ENCODE results near the gene PGA5. TPM values are rescaled to one million over a fixed set of nuclear protein-coding genes. Genes with fewer than 3 reads are reported as not detected.
A peak's percentile ranks its signal among the peaks of the same experiment; 100 is the strongest.

The PGA5 gene
- total RNA-seq, 1 experiment from 2014 or later, result 0.33 TPM

DNA sequence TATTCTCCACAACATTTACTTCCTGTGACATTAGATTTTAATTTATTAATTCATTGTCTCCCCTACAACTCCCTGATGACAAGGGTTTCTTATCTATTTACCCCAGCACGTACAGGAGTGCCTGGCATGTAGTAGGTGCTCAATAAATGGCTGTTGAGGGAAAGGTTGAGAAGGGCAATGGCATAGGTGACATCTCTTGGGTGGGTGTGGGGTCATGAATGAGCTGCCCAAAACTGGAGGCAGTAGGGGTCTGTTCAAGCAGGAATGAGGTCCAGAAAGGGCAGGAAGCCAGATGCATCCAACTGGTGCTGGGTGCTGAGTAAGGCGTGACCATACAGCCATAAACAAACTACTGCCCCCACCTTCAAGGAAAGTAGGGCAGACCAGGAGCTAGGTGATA, 51.4 kb downstream of the PGA5 start:
- DNase-seq, result no peak
- H3K4me3 Mint-ChIP-seq, result peak overlapping the region in 1 of 2 experiments; percentile 5; a peak in 1 of 5 replicates
- H3K4me1 Mint-ChIP-seq, result peaks cover 11 to 18% of the 10 kb centered on the region in 2 experiments
- Histone ChIP-seq H2AFZ (ENCODE audit: low read length) (no peak overlapping the region), H3K27me3 (ENCODE audit: insufficient read depth, low read length) (peaks cover 3% of the 10 kb centered on the region; the same call in 1 of the 2 replicates), H3K56ac (ENCODE audit: insufficient read length, low read depth, low read length) (no peak overlapping the region), H3T11ph (ENCODE audit: low read length) (no peak overlapping the region), H2BK5ac (ENCODE audit: insufficient read length, low read length) (no peak overlapping the region), H3K79me2 (ENCODE audit: insufficient read depth, low read length) (no peaks in the 10 kb centered on the region), H3K27ac (ENCODE audit: insufficient read length, low read depth, low read length) (no peak overlapping the region), H2BK120ac (ENCODE audit: low read depth, low read length, poor library complexity, severe bottlenecking) (no peak overlapping the region), H2AK5ac (ENCODE audit: insufficient read length, low read length) (no peak overlapping the region), H3K79me1 (ENCODE audit: insufficient read depth, low read depth, low read length, poor library complexity, severe bottlenecking) (no peaks in the 10 kb centered on the region), H3K4me2 (ENCODE audit: insufficient read depth, insufficient read length, low read length) (no peak overlapping the region), H4K91ac (ENCODE audit: insufficient read length, low read depth, low read length) (no peak overlapping the region), H3K4me1 (ENCODE audit: insufficient read depth, low read length) (no peaks in the 10 kb centered on the region), H3K23ac (ENCODE audit: insufficient read length, low read depth, low read length) (no peak overlapping the region), H3K9me3 (ENCODE audit: control insufficient read depth, low read depth, low read length) (no peaks in the 10 kb centered on the region), H3K9ac (ENCODE audit: extremely low read depth, insufficient read length, low read length) (no peak overlapping the region), H2BK12ac (ENCODE audit: insufficient read length, low read depth, low read length) (no peak overlapping the region), H3K14ac (ENCODE audit: insufficient read depth, low read length) (no peak overlapping the region), H3K18ac (ENCODE audit: insufficient read length, low read depth, low read length) (no peak overlapping the region), H4K20me1 (ENCODE audit: control insufficient read depth, insufficient read depth, insufficient read length) (no peaks in the 10 kb centered on the region), H3K23me2 (ENCODE audit: insufficient read length, low read depth, low read length, poor library complexity, severe bottlenecking) (peaks cover 14% of the 10 kb centered on the region), H4K5ac (ENCODE audit: insufficient read length, low read depth, low read length) (no peak overlapping the region), H2BK15ac (ENCODE audit: low read depth, low read length) (no peak overlapping the region), H4K8ac (replicated peaks; ENCODE audit: insufficient read length, low read depth, low read length) (no peak overlapping the region), H2BK20ac (ENCODE audit: low read depth, low read length, poor library complexity, severe bottlenecking) (no peak overlapping the region), H3K4ac (ENCODE audit: low read depth, low read length) (no peak overlapping the region)
- no peaks in the 10 kb centered on the region; a peak in 1 of 5 replicates for H3K9me3 Mint-ChIP-seq
- no CpG with 5 or more reads among the region's 2 CpGs for WGBS (ENCODE audit: extremely low coverage, insufficient read length, low lambda C conversion rate)
- H3K36me3 Mint-ChIP-seq (ENCODE audit: insufficient read depth in 1 of 3, low read depth in 3 of 3), result peaks cover 2 to 24% (median 6%) of the 10 kb centered on the region in 3 experiments; a peak in 6 of 7 replicates
- TF ChIP-seq, protein P1, sequence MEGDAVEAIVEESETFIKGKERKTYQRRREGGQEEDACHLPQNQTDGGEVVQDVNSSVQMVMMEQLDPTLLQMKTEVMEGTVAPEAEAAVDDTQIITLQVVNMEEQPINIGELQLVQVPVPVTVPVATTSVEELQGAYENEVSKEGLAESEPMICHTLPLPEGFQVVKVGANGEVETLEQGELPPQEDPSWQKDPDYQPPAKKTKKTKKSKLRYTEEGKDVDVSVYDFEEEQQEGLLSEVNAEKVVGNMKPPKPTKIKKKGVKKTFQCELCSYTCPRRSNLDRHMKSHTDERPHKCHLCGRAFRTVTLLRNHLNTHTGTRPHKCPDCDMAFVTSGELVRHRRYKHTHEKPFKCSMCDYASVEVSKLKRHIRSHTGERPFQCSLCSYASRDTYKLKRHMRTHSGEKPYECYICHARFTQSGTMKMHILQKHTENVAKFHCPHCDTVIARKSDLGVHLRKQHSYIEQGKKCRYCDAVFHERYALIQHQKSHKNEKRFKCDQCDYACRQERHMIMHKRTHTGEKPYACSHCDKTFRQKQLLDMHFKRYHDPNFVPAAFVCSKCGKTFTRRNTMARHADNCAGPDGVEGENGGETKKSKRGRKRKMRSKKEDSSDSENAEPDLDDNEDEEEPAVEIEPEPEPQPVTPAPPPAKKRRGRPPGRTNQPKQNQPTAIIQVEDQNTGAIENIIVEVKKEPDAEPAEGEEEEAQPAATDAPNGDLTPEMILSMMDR (conservative IDR thresholded peaks at IDR 0.05), result no peak
- peaks cover 17% of the 10 kb centered on the region for H3K27me3 Mint-ChIP-seq (ENCODE audit: low read depth)
- H3K27ac Mint-ChIP-seq, result no peak overlapping the region
